Measurements from ENCODE around the gene ATXN10. TPM values are rescaled to one million over a fixed set of nuclear protein-coding genes. Genes with fewer than 3 reads are reported as not detected.
"Not testable (repeated sequence)": the region's sequence is repeated elsewhere in the genome, so short reads cannot be mapped to it uniquely, and the experiment has no call there.

Gene ATXN10
- total RNA-seq: 138 TPM
- long read RNA-seq, transcript ATXN10-201 (12 exons, 3,329 nt): major isoform, 109 of 110 reads
- long read RNA-seq, partial matches to known transcripts: 0 of 110 reads
- long read RNA-seq, other reads (novel, unspliced or antisense): 1 of 110 reads

GRCh38 chr22:45671783-45672563 lies at the start of gene ATXN10:
TSS of gene ATXN10 (plus strand) at chr22:45671834. CDS start at chr22:45672064, 230 bp downstream.
- peak; percentile 89 for DNase-seq (ENCODE audit: missing footprints)
- intact Hi-C loops (cut with DNase I): loop anchor here (10.0 kb wide), 1 partner anchor 257 kb away; the partner anchor contains the start of genes RIBC2 and SMC1B
- peak; percentile 88 for ATAC-seq

GRCh38 chr22:45621836-45622600 lies 49.6 kb upstream of the ATXN10 start:
- ATAC-seq (no peak), DNase-seq (ENCODE audit: missing footprints) (no peak)
- intact Hi-C loops (cut with DNase I): no loop called here

- ATAC-seq; DNase-seq (ENCODE audit: missing footprints); intact Hi-C loops (cut with DNase I): not testable (repeated sequence)
Measured at GRCh38 chr22:45623464-45624145, 48.0 kb upstream of the ATXN10 start.

GRCh38 chr22:45626198-45626651 lies 45.4 kb upstream of the ATXN10 start:
- no peak for ATAC-seq
- no peak for DNase-seq (ENCODE audit: missing footprints)
- intact Hi-C loops (cut with DNase I): no loop called here

- DNase-seq (ENCODE audit: missing footprints) (no peak), ATAC-seq (no peak)
- intact Hi-C loops (cut with DNase I): no loop called here
Measured at GRCh38 chr22:45627489-45628233, 44.0 kb upstream of the ATXN10 start.

- intact Hi-C loops (cut with DNase I): no loop called here
- no peak for DNase-seq (ENCODE audit: missing footprints)
- no peak for ATAC-seq
Measured at GRCh38 chr22:45628515-45628914, 43.1 kb upstream of the ATXN10 start.

- intact Hi-C loops (cut with DNase I): no loop called here
- ATAC-seq: no peak
- DNase-seq (ENCODE audit: missing footprints): no peak
Measured at GRCh38 chr22:45629469-45630089, 42.1 kb upstream of the ATXN10 start.

GRCh38 chr22:45630436-45630835 lies 41.2 kb upstream of the ATXN10 start:
- intact Hi-C loops (cut with DNase I): no loop called here
- no peak for ATAC-seq

GRCh38 chr22:45631140-45631840 lies 40.3 kb upstream of the ATXN10 start:
- DNase-seq (ENCODE audit: missing footprints): no peak
- intact Hi-C loops (cut with DNase I): no loop called here
- no peak for ATAC-seq

More at GRCh38 chr22:45630436-45630835, 41.2 kb upstream of the ATXN10 start:
- no peak for DNase-seq (ENCODE audit: missing footprints)

GRCh38 chr22:45631841-45632238 lies 39.8 kb upstream of the ATXN10 start:
- DNase-seq (ENCODE audit: missing footprints) (no peak), ATAC-seq (no peak)
- intact Hi-C loops (cut with DNase I): no loop called here

- peak; percentile 16 for ATAC-seq
- intact Hi-C loops (cut with DNase I): no loop called here
- no peak for DNase-seq (ENCODE audit: missing footprints)
Measured at GRCh38 chr22:45632791-45633515, 38.7 kb upstream of the ATXN10 start.

- no peak for ATAC-seq
- intact Hi-C loops (cut with DNase I): no loop called here
- DNase-seq (ENCODE audit: missing footprints): no peak
Measured at GRCh38 chr22:45636683-45637082, 35.0 kb upstream of the ATXN10 start.

GRCh38 chr22:45638197-45638596 lies 33.4 kb upstream of the ATXN10 start:
- DNase-seq (ENCODE audit: missing footprints): no peak
- intact Hi-C loops (cut with DNase I): no loop called here
- no peak for ATAC-seq

GRCh38 chr22:45638834-45639746 lies 32.5 kb upstream of the ATXN10 start:
- DNase-seq (ENCODE audit: missing footprints) (no peak), ATAC-seq (peak; percentile 35)
- intact Hi-C loops (cut with DNase I): no loop called here

GRCh38 chr22:45639747-45640102 lies 31.9 kb upstream of the ATXN10 start:
- intact Hi-C loops (cut with DNase I): no loop called here
- ATAC-seq (no peak), DNase-seq (ENCODE audit: missing footprints) (no peak)
